HG03439 (cell line): ENCODE measurements around the gene OR11H7.
"Not testable (repeated sequence)": the region's sequence is repeated elsewhere in the genome, so short reads cannot be mapped to it uniquely, and the experiment has no call there.

Experiments
- ATAC-seq: cut with Tn5 transposase; IDR thresholded peaks from one replicate; pipeline ENCODE4 v1.9.1; 2021; ENCODE audit warnings: mild to moderate bottlenecking, moderate library complexity; ENCODE audit not compliant: unreplicated experiment

OR11H7 gene

DNA sequence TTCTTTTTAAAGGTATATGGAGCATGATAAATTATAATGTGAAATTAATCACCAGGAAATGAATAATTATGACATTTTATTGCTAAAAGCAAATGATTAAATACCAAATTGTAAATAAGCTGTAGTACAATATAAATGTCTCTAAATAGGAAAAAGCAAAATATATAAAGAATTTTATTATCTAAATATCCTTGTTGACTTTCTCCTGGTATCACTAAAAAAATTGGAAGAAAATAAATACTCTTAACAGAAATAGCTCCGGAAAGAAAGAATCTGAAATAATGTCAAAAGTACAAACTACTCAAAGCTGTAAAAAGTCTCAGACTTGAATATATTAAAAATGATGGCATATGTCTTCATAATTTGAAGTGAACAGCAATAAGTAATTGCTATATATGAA is at the start of gene OR11H7:
OR11H7 (plus strand) TSS at position 301 of the 400 bp plus-strand sequence.
- no peak for ATAC-seq

DNA sequence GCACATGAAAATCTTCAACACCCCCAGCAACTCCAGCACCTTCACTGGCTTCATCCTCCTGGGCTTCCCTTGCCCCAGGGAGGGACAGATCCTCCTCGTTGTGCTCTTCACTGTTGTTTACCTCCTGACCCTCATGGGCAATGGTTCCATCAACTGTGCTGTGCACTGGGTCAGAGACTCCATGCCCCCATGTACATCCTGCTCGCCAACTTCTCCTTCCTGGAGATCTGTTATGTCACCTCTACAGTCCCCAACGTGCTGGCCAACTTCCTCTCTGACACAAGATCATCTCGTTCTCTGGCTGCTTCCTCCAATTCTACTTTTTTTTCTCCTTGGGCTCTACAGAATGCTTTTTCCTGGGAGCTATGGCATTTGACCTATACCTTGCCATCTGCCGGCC is 49.6 kb upstream of the OR11H7 start:
- ATAC-seq: no peak

DNA sequence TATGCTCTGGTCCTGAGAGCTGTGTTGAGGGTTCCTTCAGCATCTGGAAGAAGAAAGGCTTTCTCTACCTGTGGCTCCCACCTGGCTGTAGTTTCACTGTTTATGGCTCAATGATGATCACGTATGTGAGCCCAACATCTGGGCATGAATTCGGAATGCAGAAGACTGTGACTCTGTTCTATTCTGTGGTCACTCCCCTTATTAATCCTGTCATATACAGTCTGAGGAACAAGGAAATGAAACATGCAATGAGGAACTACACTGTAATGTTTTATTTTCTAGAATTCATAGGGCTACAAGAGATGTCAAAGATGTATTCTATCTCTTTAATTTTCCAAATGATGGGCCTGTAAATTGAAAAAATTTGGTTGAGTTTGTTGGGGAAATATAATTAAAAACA is 48.9 kb upstream of the OR11H7 start:
- ATAC-seq: no peak

DNA sequence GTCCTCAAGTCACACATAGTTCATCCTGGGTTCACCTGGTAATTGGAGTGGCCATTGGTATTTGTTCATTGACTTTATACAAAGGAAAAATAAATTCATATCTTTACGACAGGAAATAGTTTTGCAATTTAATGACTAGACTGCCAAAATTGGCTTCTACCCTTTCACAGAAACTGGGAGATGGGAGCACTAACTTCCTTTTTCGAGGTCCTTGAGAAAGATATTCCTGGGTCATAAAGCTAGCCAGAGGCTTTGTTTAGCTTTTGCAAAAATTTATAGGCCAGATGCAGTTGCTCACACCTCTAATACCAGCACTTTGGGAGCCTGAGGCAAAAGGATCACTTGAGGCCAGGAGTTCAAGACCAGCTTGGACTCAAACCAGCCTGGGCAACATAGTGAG is 48.3 kb upstream of the OR11H7 start:
- no peak for ATAC-seq

DNA sequence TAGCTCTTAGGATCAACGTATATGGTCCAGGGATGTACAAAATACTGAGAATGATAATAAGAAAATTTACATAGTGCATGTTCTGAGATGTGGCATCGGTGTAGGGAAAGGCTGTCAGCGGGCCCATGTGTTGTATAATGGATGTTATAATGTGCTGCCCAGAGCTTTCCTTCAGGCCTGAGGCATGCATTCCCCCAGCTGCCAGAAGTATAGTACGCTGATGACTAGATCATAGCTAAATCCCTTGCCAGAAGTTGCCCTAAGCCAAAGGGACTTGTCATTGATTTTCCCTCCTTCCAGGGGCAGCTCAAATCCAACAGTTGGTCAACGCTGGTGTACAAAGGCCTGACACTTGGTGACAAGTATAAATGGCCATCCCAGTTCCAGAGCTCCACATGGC is 44.6 kb upstream of the OR11H7 start:
- no peak for ATAC-seq

DNA sequence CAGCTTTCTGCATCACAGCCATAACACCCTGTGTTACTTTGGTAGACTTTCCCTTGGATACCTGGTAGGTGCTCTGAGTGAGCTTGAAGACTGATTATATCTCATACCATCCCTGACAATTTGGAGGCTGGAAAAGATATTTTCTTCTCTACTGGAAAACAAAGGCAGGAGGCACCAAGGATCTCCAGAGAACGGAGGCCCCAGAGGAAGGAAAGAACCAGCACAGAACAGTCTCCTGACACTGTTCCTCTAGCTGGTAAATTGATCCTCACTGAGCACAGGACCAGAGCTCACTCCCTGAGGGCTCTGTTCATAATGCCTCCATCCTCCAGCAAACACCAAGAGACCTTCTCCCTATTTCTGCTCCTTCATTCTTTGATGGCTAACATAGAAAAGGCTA is 38.2 kb upstream of the OR11H7 start, which contains the start of gene OR11G2:
OR11G2 (plus strand) TSS at position 301 of the 400 bp plus-strand sequence. CDS start 6,542 bp downstream, outside the sequence.
- no peak for ATAC-seq

DNA sequence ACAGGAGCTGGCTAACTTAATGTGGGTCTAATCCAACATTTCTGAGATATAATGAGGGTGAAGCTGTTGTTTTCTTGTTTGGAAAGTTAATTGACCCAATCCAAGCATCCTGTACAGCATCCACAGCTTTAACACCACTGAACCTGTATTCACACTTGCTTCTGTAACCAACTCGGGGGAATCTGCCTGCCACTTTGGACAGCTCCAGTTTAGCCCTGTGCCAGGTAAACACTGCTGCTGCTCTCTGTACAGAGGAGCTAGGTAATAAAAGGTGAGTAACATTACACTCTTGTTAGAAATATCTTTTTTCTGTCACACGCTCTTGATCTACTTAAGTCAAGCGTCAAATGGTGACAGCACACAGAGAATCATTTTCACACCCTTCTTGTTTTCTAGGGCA is 37.4 kb upstream of the OR11H7 start:
- ATAC-seq: no peak

DNA sequence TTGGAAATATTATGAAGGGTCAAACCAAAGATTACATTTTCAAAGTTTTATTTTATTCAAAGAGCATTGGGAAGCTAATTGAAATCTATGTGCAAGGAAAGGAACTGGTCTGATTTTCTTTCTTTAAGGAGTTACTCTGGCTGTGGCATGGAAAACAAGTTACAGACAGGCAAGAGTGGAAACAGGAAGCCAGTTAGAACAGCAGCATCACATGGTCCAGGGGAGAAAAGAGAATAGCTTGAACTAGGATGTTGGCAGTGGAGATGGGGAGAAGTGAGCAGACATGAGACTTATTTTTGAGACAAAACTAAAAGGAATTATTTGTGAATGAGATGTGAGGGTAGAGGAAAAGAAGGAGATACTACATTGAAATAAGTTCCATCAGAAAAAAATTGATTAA is 34.7 kb upstream of the OR11H7 start:
- no peak for ATAC-seq

DNA sequence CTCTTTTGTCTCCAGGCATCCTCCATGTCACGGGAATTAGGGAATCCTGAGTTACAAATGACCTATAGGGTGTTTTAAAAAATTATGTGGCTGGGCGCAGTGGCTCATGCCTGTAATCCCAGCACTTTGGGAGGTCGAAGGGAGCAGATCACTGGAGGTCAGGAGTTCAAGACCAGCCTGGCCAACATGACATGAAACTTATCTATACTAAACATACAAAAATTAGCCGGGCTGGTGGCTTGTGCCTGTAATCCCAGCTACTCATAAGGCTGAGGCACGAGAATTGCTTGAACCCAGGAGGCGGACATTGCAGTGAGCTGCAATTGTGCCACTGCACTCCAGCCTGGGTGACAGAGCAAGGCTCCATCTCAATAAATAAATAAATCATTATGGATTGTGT is 33.6 kb upstream of the OR11H7 start:
- not testable (repeated sequence) for ATAC-seq

DNA sequence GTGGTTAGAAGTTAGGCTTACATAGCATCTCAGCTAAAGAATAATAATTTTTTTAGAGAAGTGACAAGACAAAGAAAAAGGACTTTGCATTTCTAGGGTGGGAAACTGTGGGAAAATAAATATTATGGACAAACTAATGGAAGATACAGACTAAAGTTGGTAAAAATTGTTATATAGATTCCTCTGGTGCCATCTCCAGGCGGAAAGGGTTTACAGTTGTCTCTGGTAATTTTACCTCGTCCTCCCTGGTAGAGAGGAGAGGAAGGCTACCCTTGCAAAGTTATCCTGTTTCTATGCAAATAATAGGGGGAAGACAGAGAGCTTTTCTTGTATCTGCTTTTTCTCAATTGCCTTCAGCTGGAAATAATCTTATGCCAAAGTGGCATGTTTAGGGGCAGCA is 32.9 kb upstream of the OR11H7 start:
- no peak for ATAC-seq

DNA sequence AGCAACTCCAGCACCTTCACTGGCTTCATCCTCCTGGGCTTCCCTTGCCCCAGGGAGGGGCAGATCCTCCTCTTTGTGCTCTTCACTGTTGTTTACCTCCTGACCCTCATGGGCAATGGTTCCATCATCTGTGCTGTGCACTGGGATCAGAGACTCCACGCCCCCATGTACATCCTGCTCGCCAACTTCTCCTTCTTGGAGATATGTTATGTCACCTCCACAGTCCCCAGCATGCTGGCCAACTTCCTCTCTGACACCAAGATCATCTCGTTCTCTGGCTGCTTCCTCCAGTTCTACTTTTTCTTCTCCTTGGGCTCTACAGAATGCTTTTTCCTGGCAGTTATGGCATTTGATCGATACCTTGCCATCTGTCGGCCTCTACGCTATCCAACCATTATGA is 31.3 kb upstream of the OR11H7 start:
- ATAC-seq: no peak

DNA sequence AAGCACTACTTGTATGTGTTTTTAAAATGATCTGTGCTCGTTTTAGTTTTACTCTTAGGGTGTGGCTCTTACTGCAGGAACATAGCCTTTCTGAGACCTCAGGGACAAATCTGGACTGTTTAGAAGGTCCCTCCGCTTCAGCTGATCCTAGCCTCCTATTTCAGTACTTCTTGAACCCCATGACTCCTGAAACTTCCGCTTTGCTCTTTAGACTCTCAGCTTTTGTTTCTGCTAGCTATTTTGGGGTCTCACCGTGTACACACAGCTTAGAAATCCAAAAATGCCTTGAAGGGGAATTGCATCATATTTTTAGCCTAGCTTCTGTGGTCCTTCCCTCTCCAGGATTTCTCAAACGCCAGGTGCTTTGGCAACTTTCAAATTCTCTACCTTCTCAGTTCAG is 29.8 kb upstream of the OR11H7 start:
- ATAC-seq: no peak

DNA sequence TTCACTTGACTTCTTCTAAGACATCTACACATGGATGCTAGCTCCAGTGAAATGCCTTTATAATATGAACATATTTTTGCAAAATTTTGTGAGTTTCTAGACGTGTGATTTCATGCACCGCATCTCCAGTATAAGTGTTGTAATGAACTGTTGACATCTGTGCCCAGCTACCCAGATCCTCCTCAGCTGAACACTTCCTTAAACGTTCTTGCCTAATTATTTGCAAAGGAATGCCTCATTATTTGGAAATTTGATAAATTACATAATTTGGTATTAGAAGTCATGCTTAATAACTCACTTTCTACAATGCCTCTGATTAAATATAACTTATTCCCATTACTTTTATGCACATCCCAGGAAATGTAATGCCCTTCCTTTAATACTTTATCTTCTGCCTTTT is 24.1 kb upstream of the OR11H7 start:
- no peak for ATAC-seq

DNA sequence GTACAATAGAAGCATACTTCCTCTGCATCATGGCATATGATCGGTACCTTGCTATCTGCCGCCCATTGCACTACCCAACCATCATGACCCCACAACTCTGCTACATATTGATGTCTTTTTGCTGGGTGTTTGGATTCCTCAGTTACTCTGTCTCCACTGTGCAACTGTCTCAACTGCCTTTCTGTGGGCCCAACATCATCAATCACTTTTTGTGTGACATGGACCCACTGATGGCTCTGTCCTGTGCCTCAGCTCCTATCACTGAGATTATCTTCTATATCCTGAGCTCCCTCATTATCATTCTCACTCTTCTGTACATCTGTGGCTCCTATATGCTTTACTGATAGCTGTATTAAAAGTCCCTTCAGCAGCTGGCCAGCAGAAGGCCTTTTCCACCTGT is 19.2 kb upstream of the OR11H7 start:
- no peak for ATAC-seq

DNA sequence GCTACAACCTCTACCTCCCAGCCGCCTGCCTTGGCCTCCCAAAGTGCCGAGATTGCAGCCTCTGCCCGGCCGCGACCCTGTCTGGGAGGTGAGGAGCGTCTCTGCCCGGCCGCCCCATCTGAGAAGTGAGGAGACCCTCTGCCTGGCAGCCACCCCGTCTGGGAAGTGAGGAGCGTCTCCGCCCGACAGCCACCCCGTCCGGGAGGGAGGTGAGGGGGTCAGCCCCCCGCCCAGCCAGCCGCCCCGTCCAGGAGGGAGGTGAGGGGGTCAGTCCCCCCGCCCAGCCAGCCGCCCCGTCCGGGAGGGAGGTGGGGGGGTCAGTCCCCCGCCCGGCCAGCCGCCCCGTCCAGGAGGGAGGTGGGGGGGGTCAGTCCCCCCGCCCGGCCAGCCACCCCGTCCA is 16.4 kb upstream of the OR11H7 start:
- ATAC-seq: not testable (repeated sequence)

DNA sequence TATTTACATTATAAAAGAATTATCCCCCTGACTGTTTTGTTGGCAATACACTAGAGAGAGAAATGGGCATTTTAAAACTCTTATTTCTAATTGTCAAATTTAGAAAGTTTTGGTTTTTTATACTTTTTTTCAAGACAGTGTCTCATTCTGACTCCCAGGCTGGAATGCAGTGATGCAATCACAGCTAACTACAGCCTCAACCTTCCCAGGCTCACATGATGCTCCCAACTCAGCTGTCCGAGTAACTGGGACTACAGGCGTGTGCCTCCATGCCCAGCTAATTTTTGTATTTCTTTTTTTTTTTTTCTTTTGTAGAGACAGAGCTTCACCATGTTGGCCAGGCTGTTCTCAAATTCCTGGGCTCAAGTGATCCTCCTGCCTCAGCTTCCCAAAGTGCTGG is 13.6 kb upstream of the OR11H7 start:
- ATAC-seq: no peak

DNA sequence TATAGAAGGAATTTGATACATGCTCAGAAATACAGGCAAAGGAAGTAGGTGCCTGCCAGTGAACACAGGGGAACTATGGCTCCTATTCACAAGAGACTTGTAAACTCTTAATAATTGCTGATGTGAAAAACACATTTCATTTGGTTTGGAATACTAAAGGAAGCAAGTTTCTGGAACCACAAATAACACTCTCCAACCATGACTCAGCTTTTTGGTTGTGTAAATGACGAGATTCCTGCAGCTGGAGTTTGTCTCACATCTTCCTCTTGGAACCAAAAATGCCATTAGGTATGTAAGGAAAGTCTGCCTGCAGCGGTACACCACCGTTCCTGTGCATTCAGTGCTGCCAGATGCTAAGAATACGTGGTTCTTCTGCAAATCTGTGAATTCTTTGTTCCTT is 9.7 kb upstream of the OR11H7 start:
- no peak for ATAC-seq

DNA sequence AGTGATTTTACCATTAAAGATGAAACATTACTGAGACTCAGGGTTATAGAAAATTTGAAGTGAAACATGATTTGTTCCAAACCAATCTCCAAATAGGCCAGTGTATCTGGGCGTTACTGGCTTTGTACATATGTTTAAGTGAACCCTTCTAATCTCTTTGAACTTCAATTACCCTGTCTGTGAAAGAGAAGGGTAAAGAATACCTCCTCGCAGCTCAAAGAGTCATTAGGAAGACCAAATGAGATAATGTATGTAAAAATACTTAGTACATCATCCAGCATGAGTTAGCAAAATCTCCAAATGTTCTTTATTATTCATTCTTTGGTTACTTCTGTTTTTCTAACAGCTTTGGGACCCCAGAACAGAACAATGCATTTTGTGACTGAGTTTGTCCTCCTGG is 5.4 kb upstream of the OR11H7 start, which contains the start of gene OR11H6:
OR11H6 (plus strand) TSS at position 301 of the 400 bp plus-strand sequence; CDS start at position 301, 0 bp downstream.
- no peak for ATAC-seq

DNA sequence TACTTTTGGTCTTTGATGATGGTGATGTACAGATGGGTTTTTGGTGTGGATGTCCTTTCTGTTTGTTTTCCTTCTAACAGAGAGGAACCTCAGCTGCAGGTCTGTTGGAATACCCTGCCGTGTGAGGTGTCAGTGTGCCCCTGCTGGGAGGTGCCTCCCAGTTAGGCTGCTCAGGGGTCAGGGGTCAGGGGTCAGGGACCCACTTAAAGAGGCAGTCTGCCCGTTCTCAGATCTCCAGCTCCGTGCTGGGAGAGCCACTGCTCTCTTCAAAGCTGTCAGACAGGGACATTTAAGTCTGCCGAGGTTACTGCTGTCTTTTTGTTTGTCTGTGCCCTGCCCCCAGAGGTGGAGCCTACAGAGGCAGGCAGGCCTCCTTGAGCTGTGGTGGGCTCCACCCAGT is 6.6 kb downstream of the OR11H7 start:
- ATAC-seq: not testable (repeated sequence)

DNA sequence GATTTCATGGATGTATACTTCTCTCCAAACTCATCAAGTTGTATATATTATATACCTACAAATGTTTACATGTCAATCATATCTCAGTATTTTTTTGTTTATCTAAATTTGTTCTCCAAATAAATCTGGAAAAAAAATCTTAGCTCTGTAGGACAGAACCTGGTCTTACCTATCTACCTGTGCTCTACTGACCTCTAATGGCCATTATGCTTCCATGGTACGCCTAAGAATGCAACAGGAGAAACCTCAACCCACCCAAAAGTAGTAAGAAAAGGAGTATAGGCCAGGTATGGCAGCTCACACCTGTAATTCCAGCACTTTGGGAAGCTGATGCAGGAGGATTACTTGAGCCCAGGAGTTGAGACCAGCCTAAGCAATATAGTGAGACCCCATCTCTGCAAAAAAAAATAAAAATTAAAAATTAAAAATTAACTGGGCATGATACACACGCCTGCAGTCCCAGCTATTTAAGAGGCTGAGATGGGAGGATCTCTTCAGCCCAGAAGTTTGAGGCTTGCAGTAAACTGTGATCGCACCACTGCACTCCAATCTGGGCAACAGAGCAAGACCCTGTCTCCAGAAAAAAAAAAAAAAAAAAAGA is 19.0 kb downstream of the OR11H7 start:
- ATAC-seq: no peak

DNA sequence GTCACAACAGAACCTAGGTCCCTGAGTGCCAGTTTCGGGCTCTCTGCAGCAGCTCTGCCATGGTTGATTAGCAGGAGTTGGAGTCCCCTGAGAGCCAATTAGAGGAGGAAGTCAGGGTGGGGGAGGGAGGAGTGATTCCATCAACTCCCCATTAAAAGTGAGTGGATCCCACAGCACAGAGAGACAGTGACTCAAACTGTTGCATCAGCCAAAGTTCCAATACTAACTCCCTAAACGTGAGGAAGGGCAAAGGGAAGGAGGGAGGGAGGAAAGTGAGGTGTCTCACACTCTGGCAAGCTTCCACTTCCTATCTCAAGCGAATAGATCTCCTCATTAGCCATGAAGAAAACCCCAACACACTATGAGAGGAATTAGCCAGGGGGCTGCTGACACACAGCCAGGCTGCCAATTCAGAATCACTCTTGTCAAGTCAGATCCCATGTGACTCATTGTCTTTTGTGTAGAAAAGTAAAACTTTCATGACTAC is 33.9 kb downstream of the OR11H7 start:
- no peak for ATAC-seq

DNA sequence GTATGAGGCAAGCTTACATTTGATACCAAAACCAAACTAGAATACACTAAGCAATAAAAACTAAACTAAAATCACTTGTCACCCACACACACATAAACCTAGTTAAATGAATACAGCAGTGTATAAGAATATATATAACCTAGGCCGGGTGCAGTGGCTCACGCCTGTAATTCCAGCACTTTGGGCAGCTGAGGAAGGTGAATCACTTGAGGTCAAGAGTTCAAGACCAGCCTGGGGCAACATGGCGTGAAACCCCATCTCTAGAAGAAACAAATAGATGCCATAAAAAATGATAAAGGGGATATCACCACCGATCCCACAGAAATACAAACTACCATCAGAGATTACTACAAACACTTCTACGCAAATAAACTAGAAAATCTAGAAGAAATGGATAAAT is 35.6 kb downstream of the OR11H7 start:
- not testable (repeated sequence) for ATAC-seq

DNA sequence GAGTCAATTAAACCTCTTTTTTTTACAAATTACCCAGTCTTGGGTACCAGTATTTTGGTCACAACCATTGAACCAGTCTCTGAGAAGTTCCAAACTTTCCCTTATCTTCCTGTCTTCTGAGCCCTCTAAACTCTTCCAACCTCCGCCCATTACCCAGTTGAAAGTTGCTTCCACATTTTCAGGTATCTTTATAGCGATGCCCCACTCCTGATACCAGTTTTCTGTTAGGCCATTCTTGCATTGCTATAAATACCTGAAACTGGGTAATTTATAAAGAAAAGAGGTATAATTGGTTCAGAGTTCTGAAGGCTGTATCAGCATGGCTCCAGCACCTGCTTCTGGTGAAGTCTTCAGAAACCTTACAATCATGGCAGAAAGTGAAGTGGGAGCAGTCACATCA is 45.3 kb downstream of the OR11H7 start:
- no peak for ATAC-seq
